Hindlimb muscle (tissue), 1 donor: Measurements from ENCODE around the gene TCF3. TPM values are rescaled to one million over a fixed set of nuclear protein-coding genes. Genes with fewer than 3 reads are reported as not detected.
A peak's percentile ranks its signal among the peaks of the same experiment; 100 is the strongest.

Source experiments
- DNase-seq: peaks from one replicate; pipeline ENCODE4 v3.0.0-alpha.2; 2013
- polyA plus RNA-seq: library from polyadenylated mRNA; unstranded; fragments of 120-200 nt; gene quantifications from one replicate; pipeline ENCODE4 v1.2.1, GENCODE V29; 2013; ENCODE audit not compliant: insufficient read length

TCF3 gene
- polyA plus RNA-seq, 1 donor: 145 TPM

DNA sequence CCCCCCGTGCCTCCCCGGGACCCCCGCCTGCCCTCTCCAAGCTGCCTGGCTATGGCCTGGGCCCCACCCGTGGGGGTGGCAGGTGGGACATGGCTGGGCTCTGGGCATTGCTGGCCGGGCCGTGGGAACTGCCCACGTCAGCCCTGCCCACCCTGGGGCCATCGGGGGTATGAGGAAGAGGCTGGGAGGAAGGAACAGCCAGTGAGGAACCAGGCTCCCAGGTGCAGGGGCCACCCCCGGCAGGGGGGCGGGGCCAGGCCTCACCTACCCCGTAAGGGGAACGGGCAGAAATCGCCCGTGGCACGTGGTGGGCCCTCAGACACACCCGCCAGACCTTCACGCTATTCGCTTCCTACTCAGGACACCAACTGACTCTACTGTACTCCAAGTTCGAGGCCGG is 22.4 kb downstream of the TCF3 start:
- no peak for DNase-seq

DNA sequence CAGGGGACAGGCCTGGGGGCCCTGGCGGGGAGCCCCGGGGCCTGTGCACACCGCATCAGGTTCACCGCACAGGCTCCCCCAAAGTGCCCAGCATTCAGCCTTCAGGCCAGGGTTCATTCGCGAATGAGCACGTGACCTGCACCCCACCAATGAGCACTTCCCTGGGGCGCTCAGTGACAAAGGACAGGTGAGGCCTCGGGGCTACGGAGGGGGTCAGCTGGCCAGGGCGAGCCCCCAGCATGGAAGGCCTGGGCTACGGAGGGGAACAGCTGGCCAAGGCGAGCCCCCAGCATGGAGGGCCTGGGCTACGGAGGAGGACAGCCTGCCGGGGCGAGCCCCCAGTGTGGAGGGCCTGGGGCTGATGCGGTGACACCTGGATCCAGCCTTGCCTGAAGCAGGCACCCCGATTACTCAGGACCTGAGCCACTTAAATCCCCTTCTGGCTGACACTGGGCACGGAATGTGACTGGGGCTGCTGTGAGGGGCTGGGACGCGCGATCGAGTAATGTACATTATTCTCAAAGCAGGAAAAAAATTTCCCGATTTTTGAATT is 23.1 kb downstream of the TCF3 start:
- DNase-seq: no peak

DNA sequence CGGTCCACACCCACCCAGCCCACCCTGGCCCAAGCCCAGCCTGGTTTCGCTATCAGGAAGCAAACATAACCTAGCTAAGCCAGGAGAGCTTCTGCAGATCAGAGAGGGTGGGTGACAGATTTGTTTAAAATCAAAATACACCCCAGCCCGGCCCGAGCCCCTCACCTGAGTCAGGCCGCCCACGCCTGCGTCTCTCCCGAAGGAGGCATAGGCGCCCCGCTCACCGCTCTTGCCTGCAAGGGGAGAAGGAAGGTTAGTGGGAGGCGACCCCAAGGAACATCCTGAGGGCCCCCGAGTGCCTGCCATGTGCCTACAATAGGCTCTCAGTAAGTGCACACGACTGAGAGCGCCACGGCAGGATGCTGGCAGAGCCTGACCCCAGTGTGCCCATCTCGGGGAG is 25.2 kb downstream of the TCF3 start:
- no peak for DNase-seq

DNA sequence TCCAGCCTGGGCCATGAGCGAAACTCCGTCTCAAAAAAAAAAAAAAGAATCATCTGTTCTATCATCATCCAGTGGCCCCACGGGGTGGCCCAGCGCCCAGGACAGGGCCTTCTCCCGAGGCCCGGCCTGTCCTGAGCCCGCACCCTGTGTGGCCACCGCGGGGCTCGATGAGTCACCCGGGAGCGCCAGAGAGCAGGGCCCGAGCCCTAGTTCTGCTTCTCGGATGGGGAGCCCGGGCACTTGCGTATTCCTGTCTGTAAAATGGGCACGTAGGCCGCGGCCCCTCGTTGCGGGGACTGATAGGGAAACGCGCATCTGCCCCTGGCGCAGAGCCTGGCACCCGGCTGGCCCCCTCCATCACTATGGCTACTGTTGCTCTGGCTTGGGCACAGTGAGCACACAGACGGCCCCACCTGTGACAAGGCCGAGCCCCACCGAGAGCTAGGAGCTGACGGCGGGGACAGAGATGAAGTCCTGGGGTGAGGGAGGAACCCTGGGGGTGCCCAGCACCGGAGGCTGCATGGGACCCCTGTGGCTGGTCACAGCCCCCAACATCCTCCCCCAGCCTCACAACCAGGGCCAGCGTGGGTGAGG is 25.9 kb downstream of the TCF3 start:
- DNase-seq: no peak

DNA sequence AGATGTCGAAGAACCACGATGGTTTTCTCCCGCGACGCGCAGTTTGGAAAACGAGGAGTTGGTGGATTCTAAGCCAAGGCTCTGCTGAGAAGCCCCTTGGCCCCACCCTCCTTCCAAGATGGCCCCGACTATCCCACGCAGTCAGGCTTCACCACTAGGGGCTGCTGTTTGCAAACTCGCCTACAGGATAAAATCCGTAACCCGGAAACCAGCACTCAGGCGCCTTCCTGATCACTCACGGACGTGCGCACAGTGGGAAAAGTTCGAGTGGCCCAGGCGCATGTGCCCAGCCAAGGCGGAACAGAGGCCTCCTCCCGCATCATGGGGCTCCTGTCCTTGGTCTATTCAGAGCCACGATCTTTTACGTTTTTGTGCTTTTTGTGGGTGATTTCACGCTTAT is 28.0 kb downstream of the TCF3 start:
- DNase-seq: peak; percentile 41

DNA sequence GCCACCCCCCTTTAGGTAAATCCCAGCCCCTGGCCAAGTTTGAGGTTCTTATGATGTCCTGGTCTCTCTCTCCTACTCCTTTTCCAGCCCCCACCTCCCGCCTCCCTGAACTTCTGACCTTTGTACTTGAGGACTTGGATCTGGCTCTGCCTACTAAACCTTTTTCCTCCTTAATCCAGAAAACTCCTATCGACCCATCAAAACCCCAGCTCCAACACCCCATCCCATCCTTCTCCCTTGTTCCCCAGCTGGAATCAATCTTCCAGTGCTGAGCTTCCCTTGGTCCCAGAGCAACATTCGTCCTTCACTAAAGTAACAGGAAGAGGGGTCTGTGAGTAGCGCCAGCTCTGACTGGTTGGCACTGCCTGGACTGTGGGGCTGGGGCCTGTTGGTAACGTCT is 29.9 kb downstream of the TCF3 start:
- DNase-seq: no peak

DNA sequence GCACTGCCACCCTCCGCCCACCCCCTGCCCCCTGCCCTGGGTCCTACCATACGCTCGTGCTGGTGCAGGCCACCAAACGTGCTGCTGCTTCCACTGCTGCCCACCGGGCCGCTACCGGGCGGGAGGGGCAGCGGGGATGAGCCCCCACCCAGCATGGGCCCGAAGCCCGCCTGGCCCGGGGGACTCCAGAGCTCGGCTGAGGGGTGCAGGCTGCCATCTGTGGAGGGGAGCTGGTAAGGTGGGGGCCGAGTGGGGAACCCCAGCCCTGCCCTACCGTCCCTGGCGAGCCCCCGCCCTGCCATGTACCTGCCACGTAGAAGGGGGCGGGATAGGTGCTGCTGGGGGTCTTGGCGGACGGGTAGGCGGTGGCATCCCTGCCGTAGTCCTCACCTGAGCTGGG is 30.4 kb downstream of the TCF3 start:
- no peak for DNase-seq

DNA sequence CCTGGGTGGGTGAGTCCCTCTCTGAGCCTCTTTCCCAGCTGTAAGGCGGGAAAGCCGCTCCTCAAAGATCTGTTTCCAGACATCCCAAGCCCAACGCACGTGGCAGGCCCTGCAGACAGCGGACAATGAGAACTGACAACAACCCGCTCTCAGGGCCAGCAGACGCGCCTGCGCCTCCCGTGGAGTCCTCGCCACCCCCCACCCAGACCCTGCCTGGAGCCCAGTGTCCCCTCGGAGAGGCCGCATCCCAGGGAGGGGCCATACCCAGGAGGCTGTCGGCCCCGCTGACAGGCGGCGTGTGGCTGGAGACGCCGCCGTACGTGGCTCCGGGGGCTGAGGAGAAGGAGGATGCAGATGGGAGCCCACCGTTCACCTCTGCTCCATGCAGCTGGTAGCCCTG is 30.8 kb downstream of the TCF3 start:
- no peak for DNase-seq

DNA sequence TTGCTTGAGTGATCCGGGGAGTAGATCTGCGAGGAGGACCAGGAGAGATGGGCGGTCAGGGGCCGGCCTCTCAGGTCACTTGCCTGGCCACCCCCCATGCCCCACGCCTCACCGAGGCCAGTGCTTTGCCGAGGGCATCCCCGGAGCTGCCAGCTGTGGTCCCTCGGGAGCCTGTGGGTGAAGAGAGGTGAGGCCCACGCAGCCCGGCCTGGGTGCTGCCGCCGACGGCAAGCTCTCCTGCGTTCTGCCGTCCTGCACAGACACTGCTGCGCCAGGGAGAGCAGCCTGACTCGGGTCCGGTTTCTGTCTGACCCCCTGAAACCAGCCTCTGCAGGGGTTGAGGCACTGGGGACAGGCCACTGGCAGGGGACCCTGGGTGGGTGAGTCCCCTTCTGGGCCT is 31.4 kb downstream of the TCF3 start:
- DNase-seq: no peak

DNA sequence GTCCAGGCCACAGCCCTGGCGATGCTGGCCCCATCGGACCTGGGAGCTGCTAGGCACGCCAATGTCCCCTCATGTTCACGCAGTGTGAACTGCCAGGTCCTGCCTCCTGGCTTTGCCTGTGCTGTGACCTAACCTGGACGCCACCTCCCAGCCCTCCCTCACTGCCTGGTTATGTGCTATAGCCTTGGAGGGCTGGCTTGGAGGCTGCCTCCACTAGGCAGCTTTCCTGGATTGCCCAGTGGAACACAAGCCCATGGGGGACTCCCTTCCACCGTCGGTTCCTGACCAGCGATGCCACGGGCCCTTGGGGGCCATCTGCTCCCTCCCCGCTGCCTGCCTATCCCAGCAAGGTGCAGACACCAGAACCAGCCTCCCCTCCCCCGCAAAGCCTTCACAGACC is 31.9 kb downstream of the TCF3 start:
- no peak for DNase-seq

DNA sequence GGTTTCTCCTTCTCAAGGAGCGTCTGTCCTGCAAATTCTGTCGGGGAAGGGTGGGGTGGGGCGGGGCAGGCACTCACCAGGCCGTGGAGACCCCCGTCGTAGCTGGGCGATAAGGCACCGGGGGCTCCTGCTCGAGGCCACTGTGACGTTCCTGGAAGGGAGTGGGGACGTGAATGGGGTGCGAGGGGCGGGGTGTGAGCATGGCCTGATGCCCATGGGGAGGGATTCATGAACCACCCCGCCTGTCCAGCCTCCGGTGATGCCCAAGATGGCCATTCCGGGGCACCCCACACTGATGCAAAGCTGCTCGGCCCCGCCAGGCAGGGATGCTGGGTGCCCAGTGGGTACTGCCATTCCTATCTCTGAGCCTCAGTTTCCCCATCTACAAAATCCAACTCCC is 32.7 kb downstream of the TCF3 start:
- no peak for DNase-seq

DNA sequence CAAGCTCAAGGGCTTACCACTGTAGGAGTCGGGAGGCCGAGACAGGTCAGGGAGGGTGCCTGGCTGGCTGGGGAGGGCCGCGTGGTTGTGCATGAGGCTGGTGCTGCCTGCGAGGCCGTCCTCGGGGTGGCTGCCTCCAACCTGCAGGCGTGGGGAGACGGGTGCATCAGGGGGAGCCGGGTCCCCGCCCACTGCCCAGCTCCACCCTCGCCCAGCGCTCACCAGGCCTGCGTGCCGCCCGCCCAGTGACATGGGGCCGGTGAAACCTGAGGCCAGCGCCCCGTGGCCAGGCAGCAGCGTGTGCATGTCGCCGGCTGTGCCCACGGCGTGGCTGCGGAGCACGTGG is 33.3 kb downstream of the TCF3 start:
- no peak for DNase-seq

DNA sequence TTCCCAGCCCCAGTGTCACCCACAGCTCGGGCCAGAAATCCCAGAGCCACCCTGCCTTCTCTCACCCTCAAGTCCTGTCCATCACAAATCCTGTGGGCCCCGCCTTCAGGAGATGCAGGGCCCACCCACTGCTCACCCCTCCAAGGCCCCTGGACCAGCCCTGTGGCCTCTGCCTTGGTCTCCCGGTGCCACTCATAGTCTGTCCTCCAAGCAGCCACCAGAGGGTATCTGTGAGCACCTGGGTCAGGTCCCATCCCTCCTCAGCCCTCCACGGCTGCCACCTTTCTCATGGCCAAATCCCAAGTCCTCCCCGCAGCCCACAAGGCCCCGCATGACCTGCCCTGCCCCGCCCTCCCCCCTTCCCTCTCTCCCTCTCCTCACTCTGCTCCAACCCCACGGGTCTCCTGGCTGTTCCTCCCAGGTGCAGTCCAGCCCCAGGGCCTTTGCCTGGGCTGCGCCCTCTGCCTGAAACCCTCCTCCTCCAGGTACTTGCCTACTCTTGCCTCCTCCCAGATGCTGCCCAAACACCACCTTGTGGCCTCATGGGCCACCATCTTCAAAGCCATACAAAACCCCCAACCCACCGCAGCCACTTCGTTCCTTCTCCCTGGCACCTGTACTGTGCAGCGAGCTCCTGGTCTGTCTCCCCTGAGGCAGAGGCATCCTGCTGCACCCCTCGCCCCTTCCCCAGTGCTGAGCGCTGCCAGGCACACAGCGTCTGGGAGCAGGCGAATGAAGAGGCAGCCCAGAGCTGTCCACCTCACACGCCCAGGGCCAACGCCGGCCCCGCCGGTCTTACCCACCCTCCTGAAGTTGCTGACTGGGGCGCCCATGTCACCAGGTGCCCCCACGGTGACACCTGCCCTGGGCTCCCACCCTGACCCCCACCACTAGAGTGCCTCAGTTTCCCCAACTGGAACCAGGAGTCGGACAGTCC is 34.0 kb downstream of the TCF3 start:
- DNase-seq: no peak

DNA sequence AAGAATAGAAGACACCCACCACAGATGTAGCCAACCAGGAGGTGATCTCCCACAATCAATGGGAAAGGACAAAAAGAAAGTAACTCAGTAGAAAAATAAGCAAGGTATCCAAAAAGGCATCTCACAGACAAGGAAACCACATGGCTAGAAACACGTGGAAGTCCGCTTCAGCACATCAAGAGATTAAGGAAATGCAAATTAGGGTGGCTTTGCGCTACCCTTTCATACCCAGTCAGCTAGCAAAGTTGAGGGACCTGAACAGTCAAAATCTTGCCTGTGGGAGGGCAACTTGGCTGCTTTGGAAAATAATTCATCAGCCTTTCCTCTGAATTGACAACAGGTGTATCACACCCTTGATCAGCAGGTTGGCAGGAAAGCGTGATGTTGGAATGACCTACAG is 35.5 kb downstream of the TCF3 start:
- DNase-seq: no peak

DNA sequence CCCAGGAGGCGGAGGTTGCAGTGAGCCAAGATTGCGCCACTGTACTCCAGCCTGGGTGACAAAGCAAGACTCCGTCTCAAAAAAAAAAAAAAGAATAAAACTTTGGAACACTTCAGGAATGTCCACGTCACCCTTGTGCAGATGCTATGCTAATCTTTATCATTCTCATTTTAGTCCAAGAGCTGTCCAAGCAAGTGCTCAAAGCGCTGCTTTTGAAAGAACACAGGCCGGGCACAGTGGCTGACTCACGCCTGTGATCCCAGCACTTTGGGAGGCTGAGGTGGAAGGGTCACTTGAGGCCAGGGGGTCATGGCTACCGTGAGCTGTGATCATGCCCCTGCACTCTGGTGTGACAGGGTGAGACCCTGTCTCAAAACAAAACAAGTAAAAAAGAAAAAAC is 36.0 kb downstream of the TCF3 start:
- no peak for DNase-seq

DNA sequence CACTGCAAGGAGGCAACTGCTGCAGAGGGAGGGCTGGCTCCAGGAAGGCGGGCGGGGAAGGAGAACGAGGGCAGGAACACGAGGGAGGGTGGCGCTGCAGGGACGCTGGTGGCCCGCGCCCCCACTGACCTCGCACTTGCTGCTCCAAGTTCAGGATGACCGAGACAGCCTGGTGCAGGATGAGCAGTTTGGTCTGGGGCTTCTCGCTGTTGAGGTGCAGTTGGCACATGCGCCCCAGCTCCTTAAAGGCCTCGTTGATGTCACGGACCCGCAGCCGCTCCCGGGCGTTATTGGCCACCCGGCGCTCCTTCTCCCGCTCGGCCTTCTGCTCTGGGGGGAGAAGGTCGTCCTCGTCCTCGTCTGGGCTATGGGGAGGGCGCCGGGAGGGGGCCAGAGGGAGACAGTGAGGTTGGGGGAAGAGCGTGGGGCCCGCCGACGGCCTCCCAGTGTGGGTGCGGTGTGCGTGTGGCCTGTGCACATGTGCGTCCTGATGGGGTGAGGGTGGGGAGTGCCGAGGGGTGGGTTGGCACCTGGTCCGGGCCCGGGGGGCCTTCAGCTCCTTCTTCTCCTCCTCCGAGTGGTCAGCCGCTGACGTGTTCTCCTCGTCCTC is 37.2 kb downstream of the TCF3 start:
- DNase-seq: no peak

DNA sequence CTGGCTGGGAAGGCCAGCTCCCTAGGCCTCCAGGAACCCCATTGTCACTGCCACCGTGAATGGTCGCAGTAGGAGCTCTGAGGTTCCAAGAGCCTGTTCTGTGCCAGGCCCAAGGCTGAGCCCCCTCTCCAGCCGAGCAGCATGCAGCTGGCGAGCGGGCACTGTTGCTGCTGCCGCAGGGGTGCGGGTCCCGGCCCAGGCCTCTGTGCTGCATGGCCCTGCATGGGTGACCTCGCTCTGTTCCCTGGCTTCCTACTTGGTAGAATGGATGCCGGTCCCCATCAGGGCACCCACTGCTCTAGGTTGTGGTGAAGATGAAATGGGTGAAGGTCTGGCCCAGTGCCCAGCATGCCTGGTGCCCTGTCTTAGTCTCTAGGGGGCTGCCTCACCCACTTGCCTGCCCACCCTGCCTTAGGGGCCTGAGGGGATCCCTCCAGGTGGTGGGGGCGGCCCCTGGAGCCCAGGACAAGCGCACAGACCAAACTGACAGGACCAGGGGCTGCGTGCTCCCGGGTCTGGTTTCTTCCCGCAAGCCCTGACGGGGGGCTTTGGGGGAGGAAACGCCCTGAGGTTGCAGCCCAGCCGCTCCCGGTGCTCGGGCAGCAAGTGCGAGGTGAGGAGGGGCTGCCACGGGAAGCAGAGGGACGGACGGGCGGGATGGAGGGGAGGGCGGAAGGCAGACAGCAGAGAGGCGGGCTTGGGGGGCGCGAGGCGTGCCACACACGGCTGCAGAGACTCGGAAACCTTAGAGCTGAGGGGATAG is 38.4 kb downstream of the TCF3 start:
- no peak for DNase-seq

DNA sequence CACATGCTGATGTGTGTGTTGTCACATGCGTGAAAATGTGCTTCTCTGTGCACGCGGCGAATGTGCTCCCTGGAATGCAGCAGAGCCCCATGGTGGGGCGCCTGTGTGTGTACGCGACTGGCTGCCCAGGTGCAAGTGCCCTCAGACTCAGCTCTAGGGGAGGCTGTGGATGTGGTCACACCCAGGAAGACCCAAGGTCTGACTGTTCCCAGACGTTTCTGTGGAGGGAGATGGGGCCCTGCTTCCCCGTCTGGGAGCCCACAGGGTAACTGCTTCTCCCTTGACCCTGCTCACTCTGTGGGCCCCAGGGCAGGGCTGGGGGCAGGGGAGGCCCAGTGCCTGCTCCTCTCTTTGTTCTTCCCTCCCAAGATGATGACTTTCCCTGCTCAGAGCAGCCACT is 39.3 kb downstream of the TCF3 start:
- DNase-seq: no peak

DNA sequence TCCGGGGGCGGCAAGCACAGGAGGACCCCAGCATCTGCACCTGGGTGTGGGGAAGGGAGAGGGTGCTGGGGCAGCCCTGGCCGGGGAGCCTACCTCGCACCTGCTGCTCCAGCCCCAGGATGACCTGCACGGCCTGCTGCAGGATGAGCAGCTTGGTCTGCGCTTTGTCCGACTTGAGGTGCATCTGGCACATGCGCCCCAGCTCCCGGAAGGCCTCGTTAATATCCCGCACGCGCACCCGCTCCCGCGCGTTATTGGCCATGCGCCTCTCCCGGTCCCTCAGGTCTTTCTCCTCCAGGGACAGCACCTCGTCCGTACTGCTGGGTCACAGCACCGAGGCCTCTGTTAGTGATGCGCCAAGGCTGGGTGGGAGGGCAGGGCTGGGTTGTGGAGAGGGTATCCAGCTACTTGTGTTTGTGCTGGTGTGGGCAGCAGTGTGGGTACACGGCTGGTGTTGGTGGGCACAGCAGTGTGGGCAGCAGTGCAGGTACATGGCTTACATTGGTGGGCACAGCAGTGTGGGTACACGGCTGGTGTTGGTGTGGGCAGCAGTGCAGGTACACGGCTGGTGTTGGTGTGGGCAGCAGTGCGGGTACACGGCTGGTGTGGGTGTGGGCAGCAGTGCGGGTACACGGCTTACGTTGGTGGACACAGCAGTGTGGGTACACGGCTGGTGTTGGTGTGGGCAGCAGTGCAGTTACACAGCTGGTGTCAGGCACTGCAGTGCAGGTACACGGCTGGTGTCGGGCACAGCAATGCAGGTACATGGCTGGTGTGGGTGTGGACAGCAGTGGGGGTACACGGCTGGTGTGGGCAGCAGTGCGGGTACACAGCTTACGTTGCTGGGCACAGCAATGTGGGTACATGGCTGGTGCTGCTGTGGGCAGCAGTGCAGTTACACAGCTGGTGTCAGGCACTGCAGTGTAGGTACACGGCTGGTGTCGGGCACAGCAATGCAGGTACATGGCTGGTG is 40.0 kb downstream of the TCF3 start:
- DNase-seq: no peak

DNA sequence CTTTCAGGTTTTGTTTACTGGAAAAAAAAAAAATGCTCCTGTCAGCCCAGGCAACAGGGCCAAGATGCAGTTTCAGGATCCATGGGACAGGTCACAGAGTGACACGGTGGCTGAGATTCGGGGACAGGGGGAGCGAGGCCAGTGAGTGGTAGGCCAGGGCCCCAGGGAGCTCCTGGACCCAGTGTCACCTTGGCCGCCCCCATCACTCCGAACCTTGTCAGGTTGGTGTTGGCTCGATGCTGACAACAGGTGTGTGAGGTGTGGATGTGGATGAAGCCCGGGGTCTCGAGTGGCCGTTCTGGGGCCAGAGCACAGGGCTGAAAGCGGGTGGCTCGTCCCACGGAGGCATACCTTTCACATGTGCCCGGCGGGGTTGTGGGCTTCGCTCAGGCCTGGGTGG is 41.1 kb downstream of the TCF3 start:
- no peak for DNase-seq

DNA sequence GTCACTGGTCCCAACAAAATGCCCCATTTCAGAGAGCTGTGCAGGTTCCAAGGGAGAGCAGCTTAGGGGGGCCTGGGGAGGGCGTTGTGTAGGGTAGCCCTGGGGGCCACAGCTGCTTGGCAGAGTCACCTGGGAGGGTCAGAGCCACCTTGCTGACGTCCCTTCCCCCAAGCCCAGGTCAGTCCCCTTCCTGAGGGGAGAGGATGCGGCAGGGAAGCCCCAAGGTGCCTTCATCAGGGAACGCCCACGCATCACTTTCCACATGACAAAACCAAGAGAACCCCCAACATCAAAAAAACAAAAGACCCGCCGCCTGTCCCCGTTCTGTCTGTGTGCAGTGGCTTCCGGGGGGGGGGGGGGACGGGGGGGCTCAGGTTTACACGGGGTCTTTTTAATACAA is 41.8 kb downstream of the TCF3 start:
- DNase-seq: no peak
